Endothelial cell of umbilical vein (primary cell): ENCODE data around the gene ERP29.

Experiments
- EZH2 ChIP-seq: IDR thresholded peaks from 2 replicates; pipeline ENCODE4 v1.6.1; 2012; ENCODE audit warnings: borderline replicate concordance, low read depth, mild to moderate bottlenecking, moderate library complexity, low read length, inconsistent platforms; ENCODE audit not compliant: severe bottlenecking
- MAX ChIP-seq: IDR thresholded peaks from 2 replicates; pipeline ENCODE4 v1.6.1; 2011; ENCODE audit not compliant: insufficient read depth, insufficient read length
- TF ChIP-seq, protein P1 (sequence below), 2 donors: IDR thresholded peaks; 1 replicate in 1 of 2; 2 replicates in 1 of 2; pipeline ENCODE4 v1.5.1; 2011; ENCODE audit warnings: low read length in 2 of 2, mild to moderate bottlenecking in 2 of 2, moderate library complexity in 2 of 2, control low read depth in 1 of 2, inconsistent platforms in 1 of 2, low read depth in 1 of 2; ENCODE audit not compliant: insufficient read depth in 1 of 2; ENCODE audit errors: extremely low read depth in 1 of 2

DNA sequence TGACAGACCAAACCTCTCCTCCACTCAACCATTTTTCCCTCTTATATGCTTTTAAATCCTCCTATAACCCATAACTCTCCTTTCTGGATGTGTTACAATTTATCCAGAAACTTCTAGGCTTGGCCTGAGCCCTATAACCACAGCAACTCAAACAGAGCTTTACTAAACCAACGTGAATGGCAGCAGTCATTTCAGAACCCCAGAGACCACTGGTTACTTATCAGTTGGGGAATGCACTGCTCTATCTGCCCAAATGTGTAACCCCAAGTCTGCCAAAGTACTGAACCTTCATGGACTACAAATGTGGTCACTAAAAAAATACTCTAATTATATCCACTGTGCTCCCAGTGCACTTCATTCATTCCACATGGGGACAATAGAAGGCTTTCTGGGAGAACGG lies 53.3 kb downstream of the ERP29 start:
- TF ChIP-seq, protein P1, sequence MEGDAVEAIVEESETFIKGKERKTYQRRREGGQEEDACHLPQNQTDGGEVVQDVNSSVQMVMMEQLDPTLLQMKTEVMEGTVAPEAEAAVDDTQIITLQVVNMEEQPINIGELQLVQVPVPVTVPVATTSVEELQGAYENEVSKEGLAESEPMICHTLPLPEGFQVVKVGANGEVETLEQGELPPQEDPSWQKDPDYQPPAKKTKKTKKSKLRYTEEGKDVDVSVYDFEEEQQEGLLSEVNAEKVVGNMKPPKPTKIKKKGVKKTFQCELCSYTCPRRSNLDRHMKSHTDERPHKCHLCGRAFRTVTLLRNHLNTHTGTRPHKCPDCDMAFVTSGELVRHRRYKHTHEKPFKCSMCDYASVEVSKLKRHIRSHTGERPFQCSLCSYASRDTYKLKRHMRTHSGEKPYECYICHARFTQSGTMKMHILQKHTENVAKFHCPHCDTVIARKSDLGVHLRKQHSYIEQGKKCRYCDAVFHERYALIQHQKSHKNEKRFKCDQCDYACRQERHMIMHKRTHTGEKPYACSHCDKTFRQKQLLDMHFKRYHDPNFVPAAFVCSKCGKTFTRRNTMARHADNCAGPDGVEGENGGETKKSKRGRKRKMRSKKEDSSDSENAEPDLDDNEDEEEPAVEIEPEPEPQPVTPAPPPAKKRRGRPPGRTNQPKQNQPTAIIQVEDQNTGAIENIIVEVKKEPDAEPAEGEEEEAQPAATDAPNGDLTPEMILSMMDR (IDR thresholded peaks at IDR 0.05; ENCODE audit: extremely low read depth in 1 of 2, insufficient read depth in 1 of 2, low read depth in 1 of 2, low read length in 2 of 2) = no peak
- TF ChIP-seq EZH2 = no peak
- TF ChIP-seq MAX = no peak
